ENCODE measurements around the gene INPP5E. TPM values are rescaled to one million over a fixed set of nuclear protein-coding genes. Genes with fewer than 3 reads are reported as not detected.

INPP5E gene
- total RNA-seq, 4 donors from 2014 or later: 10.0 to 17.8 (median 12.1) TPM

DNA sequence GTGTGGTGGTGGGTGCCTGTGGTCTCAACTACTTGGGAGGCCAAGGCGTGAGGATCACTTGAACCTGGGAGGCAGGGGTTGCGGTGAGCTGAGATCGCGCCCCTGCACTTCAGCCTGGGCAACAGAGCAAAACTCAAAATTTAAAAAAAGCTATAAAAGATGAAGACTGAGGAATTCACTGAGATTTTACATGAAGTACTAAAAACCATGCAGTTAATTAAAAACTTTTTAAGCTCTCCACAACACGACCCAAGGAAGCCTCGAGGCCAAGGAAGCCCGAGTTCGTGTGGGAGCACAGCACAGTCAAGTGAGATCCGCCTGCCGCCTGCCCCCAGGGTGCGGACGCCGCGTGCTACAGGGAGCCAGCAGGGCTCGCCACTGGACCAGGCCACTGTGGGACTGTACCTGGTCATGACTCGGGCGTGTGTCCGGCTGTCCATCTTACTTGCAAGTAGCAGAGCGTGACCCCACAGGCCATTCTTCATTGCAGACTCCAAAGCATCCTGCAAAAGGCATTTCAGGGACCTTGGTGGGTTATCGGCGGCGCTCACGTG, 21.2 kb upstream of the INPP5E start:
- TF ChIP-seq POLR2A (IDR thresholded peaks at IDR 0.05): no peak
- TF ChIP-seq, protein P1, sequence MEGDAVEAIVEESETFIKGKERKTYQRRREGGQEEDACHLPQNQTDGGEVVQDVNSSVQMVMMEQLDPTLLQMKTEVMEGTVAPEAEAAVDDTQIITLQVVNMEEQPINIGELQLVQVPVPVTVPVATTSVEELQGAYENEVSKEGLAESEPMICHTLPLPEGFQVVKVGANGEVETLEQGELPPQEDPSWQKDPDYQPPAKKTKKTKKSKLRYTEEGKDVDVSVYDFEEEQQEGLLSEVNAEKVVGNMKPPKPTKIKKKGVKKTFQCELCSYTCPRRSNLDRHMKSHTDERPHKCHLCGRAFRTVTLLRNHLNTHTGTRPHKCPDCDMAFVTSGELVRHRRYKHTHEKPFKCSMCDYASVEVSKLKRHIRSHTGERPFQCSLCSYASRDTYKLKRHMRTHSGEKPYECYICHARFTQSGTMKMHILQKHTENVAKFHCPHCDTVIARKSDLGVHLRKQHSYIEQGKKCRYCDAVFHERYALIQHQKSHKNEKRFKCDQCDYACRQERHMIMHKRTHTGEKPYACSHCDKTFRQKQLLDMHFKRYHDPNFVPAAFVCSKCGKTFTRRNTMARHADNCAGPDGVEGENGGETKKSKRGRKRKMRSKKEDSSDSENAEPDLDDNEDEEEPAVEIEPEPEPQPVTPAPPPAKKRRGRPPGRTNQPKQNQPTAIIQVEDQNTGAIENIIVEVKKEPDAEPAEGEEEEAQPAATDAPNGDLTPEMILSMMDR (IDR thresholded peaks at IDR 0.05): no peak
- no peak for DNase-seq (ENCODE audit: low spot score in 2 of 2)
- intact Hi-C loops (cut with DNase I; ENCODE audit: low total_unique reads): no loop called here
- WGBS, 2 donors: 91 to 92% methylated on average over 23 of the region's 23 CpGs
- H3K4me3 ChIP-seq (ENCODE audit: low read depth, poor library complexity, severe bottlenecking): no peak overlapping the region

DNA sequence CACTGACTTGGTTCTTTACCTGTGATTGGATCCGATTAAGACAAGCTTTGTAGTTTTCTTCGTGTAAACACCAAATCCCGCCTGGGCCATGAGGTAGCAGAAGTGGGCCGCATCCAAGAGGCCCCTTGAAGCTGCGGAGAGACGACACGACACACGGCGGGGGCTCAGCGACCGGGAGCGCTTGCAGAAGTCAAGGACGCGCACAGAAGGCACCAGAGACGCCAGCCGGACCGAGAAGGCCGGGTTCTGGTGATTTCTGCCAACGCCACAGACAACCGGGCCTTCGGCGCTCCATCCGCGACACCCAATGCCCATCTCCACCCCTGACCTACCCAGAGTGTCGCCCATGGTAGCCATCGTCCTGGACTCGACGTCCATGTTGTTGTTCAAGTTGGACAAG, 19.8 kb upstream of the INPP5E start:
- no peak overlapping the region for H3K4me3 ChIP-seq (ENCODE audit: low read depth, poor library complexity, severe bottlenecking)
- DNase-seq (ENCODE audit: low spot score in 2 of 2): no peak
- no peak for TF ChIP-seq POLR2A (IDR thresholded peaks at IDR 0.05)
- TF ChIP-seq, protein P1 (IDR thresholded peaks at IDR 0.05): no peak
- WGBS, 2 donors: 92 to 95% methylated on average over 28 of the region's 28 CpGs
- intact Hi-C loops (cut with DNase I; ENCODE audit: low total_unique reads): no loop called here

DNA sequence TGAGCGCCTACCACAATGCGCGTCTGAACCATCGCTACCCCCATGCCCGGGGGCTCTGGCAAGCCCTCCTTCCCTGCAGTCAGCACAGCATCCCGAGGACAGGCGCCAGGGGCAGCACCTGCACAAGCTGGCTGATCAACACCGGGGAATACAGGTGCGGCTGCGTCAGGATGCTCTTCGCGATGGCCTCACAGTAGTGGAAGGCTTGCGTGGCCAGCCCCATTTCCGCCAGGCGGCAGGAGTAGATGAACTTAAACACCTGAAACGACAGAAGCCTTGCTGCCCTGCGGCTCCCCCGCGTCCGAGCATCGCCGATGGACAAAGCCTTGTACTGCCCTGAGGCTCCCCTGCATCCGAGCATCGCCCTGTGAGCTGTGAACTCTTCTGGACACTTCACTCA, 17.7 kb upstream of the INPP5E start:
- intact Hi-C loops (cut with DNase I; ENCODE audit: low total_unique reads): no loop called here
- 93 to 98% methylated on average over 20 to 24 of the region's 24 CpGs for WGBS, 2 donors
- no peak for DNase-seq (ENCODE audit: low spot score in 2 of 2)
- TF ChIP-seq POLR2A (IDR thresholded peaks at IDR 0.05): no peak
- TF ChIP-seq, protein P1 (IDR thresholded peaks at IDR 0.05): no peak
- no peak overlapping the region for H3K4me3 ChIP-seq (ENCODE audit: low read depth, poor library complexity, severe bottlenecking)

DNA sequence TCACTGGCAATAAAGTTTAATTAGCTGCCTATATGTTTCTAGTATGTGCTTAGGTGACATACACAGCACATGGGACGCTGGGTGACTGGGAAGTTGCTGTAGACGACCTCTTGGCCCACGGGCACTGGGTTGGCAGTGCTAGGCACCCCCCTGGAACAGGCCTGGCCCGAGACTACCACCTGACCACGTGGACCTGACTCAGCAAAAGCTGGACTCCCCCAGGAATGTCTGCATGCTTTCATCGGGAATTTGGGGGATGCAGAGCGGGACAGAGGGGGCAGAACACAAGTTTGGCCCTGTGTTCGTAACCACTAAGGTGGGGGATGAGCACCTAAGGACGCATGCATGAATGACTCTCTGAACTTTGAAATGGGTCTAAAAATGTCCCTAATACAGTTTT, 16.6 kb upstream of the INPP5E start:
- H3K4me3 ChIP-seq (ENCODE audit: low read depth, poor library complexity, severe bottlenecking): no peak overlapping the region
- WGBS, 2 donors: 80 to 87% methylated on average over 9 of the region's 9 CpGs
- intact Hi-C loops (cut with DNase I; ENCODE audit: low total_unique reads): no loop called here
- no peak for DNase-seq (ENCODE audit: low spot score in 2 of 2)
- no peak for TF ChIP-seq POLR2A (IDR thresholded peaks at IDR 0.05)
- TF ChIP-seq, protein P1 (IDR thresholded peaks at IDR 0.05): no peak

DNA sequence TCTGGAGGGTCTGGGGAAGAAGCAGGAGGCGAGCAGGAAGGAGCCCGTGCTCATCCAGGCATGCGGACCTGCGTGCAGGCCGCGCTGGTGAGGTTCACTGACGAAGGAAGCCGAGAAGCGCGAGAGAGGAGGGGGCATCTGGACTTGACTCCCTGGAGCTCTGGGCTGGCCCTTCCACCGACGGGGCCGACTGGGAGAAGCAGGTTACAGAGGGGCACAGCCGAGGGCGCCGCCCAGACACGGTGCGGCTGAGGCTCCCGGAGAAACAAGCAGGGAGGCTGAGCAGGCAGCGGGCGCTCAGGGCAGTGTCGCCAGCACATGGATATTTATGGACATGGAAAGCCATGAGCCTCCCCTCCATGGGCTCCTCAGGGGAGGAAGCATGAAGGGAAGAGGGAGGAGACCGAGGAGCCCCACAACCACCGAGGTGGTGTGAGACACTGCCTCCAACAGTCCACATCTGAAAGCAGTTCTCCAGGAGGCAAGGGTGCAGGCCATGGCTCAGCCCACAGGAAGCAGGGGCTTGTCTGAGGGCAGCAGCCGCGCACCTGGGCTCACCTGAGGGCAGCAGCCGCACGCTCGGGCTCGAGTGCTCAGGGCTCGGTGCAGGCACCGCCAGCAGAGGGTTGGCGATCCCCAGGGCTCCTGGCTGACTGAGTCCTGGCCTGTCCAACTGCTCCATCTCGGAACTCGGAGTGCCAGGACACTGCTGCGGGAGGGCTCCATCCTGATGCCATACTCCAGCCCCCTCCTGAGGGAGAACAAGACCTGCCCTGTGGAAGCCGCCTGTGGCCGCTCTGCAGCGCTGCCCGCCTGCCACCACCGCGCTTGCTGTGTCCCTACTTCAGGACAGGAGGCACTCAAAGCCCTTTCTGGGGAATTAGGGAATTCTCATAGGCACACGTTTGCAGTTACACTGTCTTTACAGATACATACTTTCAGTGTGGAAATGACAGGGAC, 15.7 kb upstream of the INPP5E start:
- TF ChIP-seq, protein P1 (IDR thresholded peaks at IDR 0.05): no peak
- TF ChIP-seq POLR2A (IDR thresholded peaks at IDR 0.05): no peak
- intact Hi-C loops (cut with DNase I; ENCODE audit: low total_unique reads): no loop called here
- DNase-seq (ENCODE audit: low spot score in 2 of 2): no peak
- 92 to 94% methylated on average over 40 to 43 of the region's 43 CpGs for WGBS, 2 donors
- H3K4me3 ChIP-seq (ENCODE audit: low read depth, poor library complexity, severe bottlenecking): no peak overlapping the region

All from lower leg skin (tissue), 4 donors.